Limb (tissue), 2 donors: Measurements from ENCODE around the gene XAGE2.
"Not testable (repeated sequence)": the region's sequence is repeated elsewhere in the genome, so short reads cannot be mapped to it uniquely, and the experiment has no call there.

Experiments used
- DNase-seq, 2 donors: peaks; one replicate each; pipeline ENCODE4 v3.0.0-alpha.2; 2016; ENCODE audit errors: extremely low spot score in 2 of 2

Gene XAGE2

DNA sequence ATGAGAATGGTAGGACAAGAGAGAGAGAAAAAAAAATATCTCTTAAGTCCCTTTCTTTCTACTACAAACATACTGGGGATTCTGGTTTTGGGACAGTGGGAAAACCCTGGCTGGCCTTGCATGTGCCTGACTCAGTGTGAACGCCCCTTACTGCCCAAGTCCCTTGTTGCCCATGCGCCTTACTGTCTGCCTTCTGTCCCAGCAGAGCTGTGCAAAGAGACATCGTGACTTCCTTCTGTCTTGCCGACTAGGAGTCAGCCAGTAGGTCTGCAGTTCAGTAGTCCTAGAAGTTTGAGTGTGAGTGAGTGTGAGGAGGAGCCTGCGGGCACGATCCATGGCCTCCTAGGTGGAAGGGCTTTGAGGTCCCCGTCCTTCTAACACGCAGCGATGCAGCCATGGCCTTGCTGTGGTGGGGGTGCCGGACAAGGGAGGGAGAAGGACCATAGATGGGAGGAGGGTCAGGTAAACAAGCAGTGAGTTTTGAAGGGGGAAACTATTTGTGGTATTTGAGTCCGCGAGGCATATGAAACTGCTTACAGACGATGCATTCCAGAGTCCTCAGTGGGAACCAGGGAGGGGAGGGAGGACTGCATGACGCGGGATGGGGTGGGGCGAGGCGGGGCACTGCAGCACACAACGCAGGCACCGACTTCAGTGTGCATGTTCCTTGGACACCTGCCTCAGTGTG lies at the start of gene XAGE2:
XAGE2 (plus strand) TSS at position 654 of the 688 bp plus-strand sequence. CDS start 994 bp downstream, outside the sequence.
- DNase-seq, result no peak

DNA sequence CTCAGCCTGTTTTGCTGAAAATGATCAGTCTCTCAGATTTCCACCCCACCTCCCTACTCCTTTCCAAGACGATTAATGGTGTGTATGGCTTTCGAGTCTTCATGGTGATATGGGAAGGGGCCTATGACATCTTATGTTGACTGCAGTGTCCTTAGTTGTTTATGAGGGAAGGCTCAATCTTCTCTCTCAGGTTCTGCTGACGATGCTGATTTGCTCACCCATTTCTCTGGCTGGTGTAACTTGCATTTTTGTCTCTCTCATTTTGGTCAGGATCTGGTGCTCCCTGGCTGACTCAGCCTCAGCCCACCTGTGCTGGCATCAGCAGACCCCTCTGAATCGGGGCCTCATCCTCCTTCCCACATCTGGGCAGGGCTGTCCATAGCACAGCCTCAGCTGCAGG lies 31.4 kb upstream of the XAGE2 start:
- no peak for DNase-seq

DNA sequence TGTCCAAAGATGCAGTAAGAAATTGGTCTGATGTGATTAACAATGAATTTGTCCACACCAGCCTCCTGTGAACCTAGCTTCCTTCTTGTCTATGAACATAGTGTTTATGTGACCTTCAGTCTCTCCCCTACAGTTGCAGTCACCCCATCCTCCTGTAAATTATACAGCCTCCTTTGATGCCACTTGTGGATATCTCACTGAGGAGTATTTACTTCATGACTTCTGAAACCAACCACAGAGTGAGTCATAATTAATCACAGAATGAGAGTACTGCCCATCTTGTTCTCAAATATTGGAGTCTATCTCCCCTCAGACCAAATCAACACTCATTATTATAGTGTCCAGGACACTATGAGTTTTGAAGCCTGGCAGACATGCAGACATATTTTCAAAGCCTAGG lies 27.3 kb upstream of the XAGE2 start:
- DNase-seq, result no peak

DNA sequence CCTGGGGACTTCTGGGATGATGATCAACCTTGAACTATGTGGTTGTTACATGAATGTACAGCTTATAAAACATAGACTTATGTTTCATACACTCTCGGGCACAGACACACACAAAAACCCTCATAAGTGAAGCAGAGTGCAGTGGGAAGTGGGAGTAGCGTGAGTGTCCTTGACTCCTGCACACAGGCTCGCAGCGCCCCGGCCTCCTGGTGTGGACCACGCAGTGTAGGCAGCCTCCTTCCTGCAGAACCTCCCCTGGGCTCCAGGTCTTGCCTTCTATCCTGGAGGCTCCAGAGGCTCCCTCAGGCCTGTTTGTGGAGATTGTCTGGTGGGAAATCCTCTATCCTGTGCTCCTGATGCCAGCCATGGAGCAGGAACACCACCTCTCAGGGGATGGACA lies 25.7 kb upstream of the XAGE2 start:
- DNase-seq, result not testable (repeated sequence)

- DNase-seq, result peak in 1 of 2 donors; percentile 45
Measured at GRCh38 chrX:52345402-52345801, 23.4 kb upstream of the XAGE2 start.

GRCh38 chrX:52346174-52347165 lies 22.4 kb upstream of the XAGE2 start:
- DNase-seq, result no peak

GRCh38 chrX:52349681-52350080 lies 19.1 kb upstream of the XAGE2 start:
- no peak for DNase-seq

- DNase-seq, result no peak
Measured at GRCh38 chrX:52352551-52352950, 16.3 kb upstream of the XAGE2 start.

DNA sequence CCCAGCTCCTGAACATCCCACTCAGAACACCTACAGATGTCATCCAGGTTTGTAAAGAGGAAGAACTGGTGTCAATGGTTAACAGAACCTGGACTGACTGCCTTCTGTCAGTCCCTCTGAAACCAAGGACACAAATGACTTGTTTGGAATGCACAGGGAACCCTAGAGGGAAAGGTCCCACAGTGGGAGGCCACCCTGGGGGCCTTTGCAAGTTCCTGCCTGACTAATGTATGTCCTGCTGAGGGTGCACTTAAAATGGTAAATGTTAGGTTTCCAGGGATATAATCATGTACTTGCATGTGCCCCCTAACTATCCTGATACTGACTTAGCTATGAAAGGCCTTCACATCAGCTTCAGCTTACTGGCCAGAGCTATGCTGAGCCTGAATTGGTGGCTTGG lies 15.0 kb upstream of the XAGE2 start:
- DNase-seq, result no peak

- DNase-seq, result no peak
Measured at GRCh38 chrX:52355108-52355507, 13.7 kb upstream of the XAGE2 start.

- no peak for DNase-seq
Measured at GRCh38 chrX:52359614-52360232, 9.1 kb upstream of the XAGE2 start.

- DNase-seq, result no peak
Measured at GRCh38 chrX:52361941-52362340, 6.9 kb upstream of the XAGE2 start.

- DNase-seq, result no peak
Measured at GRCh38 chrX:52363247-52363883, 5.5 kb upstream of the XAGE2 start.

DNA sequence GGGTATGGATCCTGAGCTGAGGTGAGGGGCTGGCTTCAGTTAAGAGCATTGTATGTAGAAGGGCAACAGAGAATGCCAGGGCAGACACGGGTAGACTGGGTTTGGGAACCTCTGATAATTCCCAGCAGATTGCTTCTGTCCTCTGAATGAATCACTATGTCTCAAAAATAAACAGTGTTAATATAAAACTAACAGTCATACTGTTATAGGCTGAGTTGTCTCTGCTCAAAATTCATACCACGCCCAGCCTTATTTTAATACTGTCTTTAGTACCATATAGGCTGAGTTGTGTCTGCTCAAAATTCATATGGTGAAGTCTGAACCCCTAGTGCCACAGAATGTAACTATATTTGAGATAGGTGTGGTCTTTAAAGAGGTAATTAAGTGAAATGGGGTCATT lies 10.0 kb downstream of the XAGE2 start:
- DNase-seq, result no peak

DNA sequence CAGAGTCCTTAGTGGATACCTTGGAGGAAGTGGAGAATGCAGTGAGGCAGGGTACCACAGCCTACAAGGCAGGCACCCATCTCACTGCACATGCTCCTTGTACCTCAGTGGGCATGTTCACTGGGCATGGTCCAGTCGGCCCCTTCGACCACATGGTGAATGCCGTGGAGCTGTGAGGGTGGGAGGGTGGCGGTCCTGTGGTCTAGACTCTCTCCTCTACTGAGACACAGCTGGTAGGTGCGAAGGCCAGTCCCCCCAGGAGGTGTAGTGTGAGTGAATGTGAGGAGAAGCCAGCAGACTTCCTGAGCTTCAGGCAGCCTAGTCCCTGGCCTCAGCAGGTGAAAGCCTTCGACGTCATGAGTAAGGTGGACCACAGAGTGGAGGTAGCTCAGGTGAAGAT lies 12.2 kb downstream of the XAGE2 start:
- no peak for DNase-seq

DNA sequence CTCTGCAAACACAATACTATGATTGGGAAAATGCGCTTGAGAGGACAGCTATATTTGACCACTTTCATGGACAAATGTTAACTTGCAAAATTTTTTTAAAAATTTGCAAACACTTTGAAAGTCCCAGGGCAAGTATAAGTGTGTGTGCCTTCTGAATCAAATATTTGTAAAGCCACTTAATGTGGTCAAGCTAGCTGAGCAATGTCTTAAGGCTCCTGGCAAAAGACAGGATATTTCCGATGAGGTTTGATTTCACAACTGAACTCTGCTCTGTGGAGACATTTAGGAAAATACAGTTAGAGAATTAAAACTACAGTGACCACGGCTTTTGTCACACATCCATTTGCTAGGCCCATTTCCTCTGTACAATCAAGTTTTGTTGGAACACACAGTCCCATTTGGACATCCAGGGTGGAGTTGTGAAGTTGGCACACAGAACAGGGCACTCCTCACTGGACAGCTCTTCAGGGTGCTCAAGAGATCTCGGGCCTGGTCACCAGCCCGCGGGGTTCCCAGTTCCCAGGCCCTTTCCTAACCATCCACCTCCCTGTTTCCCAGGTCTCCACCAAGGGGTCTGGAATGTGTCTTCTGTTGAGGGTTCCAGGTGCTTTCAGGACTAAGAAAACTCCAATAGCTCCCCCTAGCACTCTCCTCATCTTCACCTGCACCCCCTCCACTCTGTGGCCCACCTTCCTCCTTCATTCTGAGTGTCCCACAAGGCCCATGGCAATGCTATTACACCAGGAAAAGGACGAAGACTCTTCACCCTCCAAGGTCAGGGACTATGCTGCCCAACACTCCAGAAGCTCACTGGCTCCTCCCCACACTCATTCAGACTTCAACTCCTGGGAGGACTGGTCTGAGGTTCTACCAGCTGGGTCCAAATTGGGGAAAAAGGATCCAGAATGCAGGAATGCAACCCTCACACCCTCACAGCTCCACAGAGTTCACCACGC lies 41.9 kb downstream of the XAGE2 start:
- no peak for DNase-seq

DNA sequence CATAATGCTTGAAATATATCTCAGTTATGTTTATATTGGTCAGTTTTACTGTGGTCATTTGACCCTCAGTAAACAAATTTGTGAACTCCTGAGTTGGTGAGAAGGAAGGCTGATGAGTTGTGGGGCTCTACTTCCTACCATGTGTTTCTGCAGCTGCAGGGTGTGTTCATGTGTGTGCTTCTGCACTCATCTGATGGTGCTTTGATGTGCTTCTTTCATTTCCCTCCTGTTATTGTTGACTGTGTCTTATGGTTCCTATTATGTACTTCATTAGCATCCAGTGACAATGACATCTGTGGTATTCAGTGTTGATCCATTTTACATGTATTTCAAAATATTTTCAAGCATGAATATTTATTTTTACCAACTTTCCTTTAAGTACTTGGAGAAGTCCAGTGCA lies 46.5 kb downstream of the XAGE2 start:
- DNase-seq, result no peak

DNA sequence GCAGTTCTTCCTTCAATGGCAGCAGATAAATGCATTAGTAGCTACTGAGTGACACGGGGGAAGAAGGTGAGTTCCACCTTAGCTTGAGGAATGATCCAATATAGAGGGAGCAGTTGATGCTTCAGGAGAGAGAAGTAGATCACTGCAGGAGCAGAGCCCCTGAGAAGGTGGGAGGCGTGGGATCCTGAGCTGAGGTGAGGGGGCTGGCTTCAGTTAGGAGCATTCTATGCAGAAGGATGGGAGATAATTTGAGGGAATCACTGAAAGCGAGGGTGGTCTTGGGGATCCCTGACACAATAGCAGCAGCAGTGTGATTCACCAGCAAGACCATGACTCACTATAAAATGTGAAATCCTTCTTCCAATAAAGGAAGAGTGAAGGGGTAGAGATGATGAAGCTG lies 48.0 kb downstream of the XAGE2 start:
- DNase-seq, result no peak

DNA sequence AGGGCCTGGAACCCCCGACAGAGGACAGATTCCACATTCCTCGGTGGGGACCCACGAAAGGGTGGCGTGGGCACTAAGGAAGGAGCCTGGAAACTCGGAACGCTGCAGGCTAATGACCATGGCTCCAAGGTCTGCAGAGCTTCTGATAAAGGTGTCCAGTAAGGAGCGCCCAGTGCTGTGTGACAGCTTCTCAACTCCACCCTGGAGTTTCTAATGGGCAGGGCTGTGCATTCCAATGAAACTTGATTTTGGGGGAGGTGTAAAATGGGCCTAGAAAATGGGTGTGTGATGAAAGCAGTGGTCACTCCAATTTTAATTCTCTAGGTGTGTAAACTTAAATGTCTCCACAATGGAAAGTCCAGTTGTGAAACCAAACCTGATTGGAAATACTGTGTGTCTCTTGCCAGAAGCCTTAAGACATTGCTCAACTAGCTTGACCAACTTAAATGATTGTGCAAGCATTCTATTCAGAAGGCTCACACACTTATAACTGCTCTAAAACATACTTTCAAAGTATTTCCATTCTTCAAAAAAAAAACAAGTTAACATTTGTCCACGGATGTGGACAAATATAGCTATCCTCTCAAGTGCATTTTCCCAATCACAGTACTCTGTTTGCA lies 52.1 kb downstream of the XAGE2 start:
- no peak for DNase-seq

GRCh38 chrX:52422884-52423283 lies 54.1 kb downstream of the XAGE2 start:
- DNase-seq, result no peak
